Osteoblast (primary cell): Measurements from ENCODE around the gene LRRC46. TPM values are rescaled to one million over a fixed set of nuclear protein-coding genes. Genes with fewer than 3 reads are reported as not detected.

Experiments used
- DNase-seq: peaks from one replicate; pipeline ENCODE4 v3.0.0; 2011; ENCODE audit warnings: low spot score, mixed read lengths; ENCODE audit not compliant: insufficient read length; ENCODE audit errors: missing footprints
- H2AFZ ChIP-seq: 2 replicates; pipeline ENCODE4 v1.6.0; 2011; ENCODE audit warnings: mild to moderate bottlenecking, low read length
- H3K27ac ChIP-seq: 2 replicates; pipeline ENCODE4 v1.5.1; 2011; ENCODE audit warnings: mild to moderate bottlenecking, low read depth, low read length, moderate library complexity
- H3K27me3 ChIP-seq: 2 replicates; pipeline ENCODE4 v1.6.0; 2012; ENCODE audit warnings: mild to moderate bottlenecking, control low read depth, inconsistent platforms, low read length, moderate library complexity; ENCODE audit not compliant: insufficient read depth
- H3K36me3 ChIP-seq: 2 replicates; pipeline ENCODE4 v1.5.1; 2011; ENCODE audit warnings: mild to moderate bottlenecking, low read length, control low read depth, moderate library complexity; ENCODE audit not compliant: insufficient read depth
- H3K4me1 ChIP-seq: 2 replicates; pipeline ENCODE4 v1.5.1; 2011; ENCODE audit warnings: mild to moderate bottlenecking, low read length, control low read depth, moderate library complexity; ENCODE audit not compliant: insufficient read depth
- H3K4me2 ChIP-seq: 2 replicates; pipeline ENCODE4 v1.6.0; 2011; ENCODE audit warnings: mild to moderate bottlenecking, low read length; ENCODE audit not compliant: insufficient read depth
- H3K4me3 ChIP-seq: fragments of 200-600 bp; sonication (generic); 3 replicates; pipeline ENCODE4 v1.5.1; 2012; ENCODE audit warnings: mild to moderate bottlenecking, low read length, inconsistent platforms; ENCODE audit not compliant: insufficient read depth
- H3K79me2 ChIP-seq: 2 replicates; pipeline ENCODE4 v1.6.0; 2012; ENCODE audit warnings: mild to moderate bottlenecking, low read length, control low read depth, inconsistent platforms; ENCODE audit not compliant: insufficient read depth
- H3K9me3 ChIP-seq: 2 replicates; pipeline ENCODE4 v1.5.1; 2011; ENCODE audit warnings: low read depth, low read length, control low read depth
- H4K20me1 ChIP-seq: 2 replicates; pipeline ENCODE4 v1.6.0; 2012; ENCODE audit warnings: mild to moderate bottlenecking, low read length, control low read depth; ENCODE audit not compliant: insufficient read depth
- total RNA-seq: library from RNA; depleted of rRNA; stranded (reverse); fragments of >200 nt; gene quantifications from 2 replicates; pipeline ENCODE4 v1.2.3, GENCODE V29; 2012
- TF ChIP-seq, protein P1 (sequence below): IDR thresholded peaks from 2 replicates; pipeline ENCODE4 v1.5.1; 2011; ENCODE audit warnings: mild to moderate bottlenecking, low read depth, low read length, moderate library complexity; ENCODE audit errors: extremely low read depth

Gene LRRC46
- total RNA-seq, 1 donor: not detected

DNA sequence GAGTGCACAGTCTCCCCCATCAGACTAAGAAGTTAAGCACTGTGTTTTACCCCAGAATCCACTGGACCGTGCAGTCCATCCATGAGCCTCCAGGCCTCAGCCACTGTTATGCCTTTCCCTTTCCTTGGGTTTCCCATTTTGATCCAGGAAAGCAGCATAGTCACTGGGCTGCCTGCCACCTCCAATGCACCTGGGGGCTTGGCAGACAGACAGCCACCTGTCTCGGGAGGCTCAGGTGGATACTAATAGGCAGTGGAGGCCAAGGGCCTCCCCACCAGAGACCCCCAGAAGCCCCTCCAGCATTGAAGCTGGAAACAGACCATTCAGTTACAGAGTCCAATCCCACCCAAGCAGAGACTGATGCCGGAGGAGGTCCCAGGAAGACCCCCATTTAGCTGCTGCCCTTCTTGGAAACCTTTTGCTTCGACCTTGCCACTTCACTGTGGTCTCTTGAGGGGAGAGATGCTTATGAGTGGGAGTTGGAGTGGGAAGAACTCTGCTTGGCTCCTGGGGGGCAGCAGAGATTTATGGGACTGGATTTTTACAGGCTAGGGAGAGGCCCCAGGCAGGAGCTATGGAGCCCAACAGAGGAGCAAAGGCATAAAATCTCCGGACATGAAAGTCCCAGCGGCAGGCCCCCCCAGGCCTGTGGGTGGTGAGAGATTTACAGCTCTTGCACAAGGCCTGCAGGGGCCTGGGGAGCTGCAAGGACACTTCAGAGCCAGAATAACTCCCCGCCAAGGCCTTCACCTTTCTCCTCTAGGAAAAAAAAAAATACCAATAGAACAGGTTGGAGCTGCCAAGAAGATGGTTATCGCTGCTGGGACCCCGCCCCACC is 52.3 kb downstream of the LRRC46 start:
- Histone ChIP-seq H3K36me3 (no peaks in the 10 kb centered on the region), H3K9me3 (no peaks in the 10 kb centered on the region), H4K20me1 (no peaks in the 10 kb centered on the region), H2AFZ (no peak overlapping the region), H3K4me1 (peaks cover 21% of the 10 kb centered on the region), H3K27me3 (no peaks in the 10 kb centered on the region), H3K4me3 (no peak overlapping the region), H3K27ac (no peak overlapping the region), H3K4me2 (no peak overlapping the region), H3K79me2 (no peaks in the 10 kb centered on the region)
- TF ChIP-seq, protein P1, sequence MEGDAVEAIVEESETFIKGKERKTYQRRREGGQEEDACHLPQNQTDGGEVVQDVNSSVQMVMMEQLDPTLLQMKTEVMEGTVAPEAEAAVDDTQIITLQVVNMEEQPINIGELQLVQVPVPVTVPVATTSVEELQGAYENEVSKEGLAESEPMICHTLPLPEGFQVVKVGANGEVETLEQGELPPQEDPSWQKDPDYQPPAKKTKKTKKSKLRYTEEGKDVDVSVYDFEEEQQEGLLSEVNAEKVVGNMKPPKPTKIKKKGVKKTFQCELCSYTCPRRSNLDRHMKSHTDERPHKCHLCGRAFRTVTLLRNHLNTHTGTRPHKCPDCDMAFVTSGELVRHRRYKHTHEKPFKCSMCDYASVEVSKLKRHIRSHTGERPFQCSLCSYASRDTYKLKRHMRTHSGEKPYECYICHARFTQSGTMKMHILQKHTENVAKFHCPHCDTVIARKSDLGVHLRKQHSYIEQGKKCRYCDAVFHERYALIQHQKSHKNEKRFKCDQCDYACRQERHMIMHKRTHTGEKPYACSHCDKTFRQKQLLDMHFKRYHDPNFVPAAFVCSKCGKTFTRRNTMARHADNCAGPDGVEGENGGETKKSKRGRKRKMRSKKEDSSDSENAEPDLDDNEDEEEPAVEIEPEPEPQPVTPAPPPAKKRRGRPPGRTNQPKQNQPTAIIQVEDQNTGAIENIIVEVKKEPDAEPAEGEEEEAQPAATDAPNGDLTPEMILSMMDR: no peak
- DNase-seq: no peak

DNA sequence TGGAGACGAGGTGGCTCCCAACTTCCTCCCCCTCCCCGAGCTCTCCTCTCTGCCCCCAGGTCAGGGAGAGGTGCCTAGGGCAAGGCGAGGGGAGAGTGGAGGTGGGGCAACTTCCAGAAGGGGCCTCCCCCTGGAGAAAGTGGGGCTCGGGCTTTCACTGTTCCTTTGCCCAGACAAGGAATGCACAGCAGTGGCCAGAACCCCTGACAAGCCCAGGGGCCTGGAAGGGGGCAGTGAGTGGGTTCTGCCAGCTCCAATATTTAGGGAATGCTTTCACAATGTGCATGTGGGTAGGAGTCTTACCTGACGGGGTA is 52.9 kb downstream of the LRRC46 start:
- Histone ChIP-seq H3K79me2 (no peaks in the 10 kb centered on the region), H3K27me3 (no peaks in the 10 kb centered on the region), H3K36me3 (no peaks in the 10 kb centered on the region), H3K4me1 (peaks cover 15% of the 10 kb centered on the region), H3K4me2 (no peak overlapping the region), H2AFZ (no peak overlapping the region), H3K27ac (no peak overlapping the region), H3K4me3 (no peak overlapping the region), H4K20me1 (no peaks in the 10 kb centered on the region), H3K9me3 (no peaks in the 10 kb centered on the region)
- DNase-seq: no peak
- TF ChIP-seq, protein P1: no peak

DNA sequence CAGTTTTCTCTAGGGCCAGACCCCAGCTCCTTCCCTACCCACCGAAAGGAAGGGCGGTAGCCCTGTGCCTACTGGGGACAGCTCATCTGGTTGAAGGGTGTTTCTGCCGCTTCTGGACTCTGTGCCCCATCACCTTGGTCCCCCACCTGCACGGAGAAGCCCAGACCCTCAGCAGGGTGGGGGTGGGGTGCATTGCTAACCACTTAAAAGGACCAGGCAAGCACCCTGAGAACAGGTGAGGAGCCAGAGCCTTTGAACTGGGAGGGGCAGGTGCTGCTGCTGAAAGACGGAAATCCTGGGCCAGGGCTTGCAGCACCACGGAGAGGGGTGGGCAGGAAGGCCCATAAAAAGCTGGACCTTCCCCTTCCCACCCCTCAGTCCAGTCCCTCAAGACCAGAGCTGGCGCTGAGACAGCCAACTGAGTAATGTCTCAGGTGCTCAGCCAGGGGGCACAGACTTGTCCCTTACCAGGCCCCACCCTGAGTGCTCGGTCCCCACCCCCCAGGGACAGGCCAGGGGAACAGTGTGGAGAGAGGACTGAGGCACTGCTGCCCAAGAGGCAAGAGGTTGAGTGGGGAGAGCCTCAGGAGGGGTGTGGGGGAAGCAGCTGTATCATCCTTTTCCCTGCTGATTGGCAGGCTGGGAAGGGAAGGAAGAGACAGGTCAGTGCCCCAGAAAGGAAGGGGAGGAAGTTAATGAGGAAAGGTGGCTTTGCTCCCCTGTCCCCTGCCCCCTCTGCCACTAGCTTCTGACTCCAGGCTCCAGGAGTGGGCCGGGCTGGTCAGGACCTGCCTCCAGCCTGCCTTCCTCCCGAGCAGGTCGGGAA is 53.6 kb downstream of the LRRC46 start:
- Histone ChIP-seq H3K27ac (no peak overlapping the region), H3K9me3 (no peaks in the 10 kb centered on the region), H3K4me2 (no peak overlapping the region), H3K4me1 (peaks cover 14% of the 10 kb centered on the region), H3K36me3 (no peaks in the 10 kb centered on the region), H3K27me3 (no peaks in the 10 kb centered on the region), H3K4me3 (no peak overlapping the region), H4K20me1 (no peaks in the 10 kb centered on the region), H2AFZ (no peak overlapping the region), H3K79me2 (no peaks in the 10 kb centered on the region)
- TF ChIP-seq, protein P1: no peak
- no peak for DNase-seq

Other genes starting within 250 kb of the LRRC46 start
- 331 and 351 TPM in 2 replicates for gene KPNB1, start 181.8 kb upstream of the LRRC46 start, total RNA-seq
- gene TBKBP1, start 137.5 kb upstream of the LRRC46 start, total RNA-seq: 11.8 and 11.9 TPM in 2 replicates
- gene TBX21, start 98.4 kb upstream of the LRRC46 start, total RNA-seq: not detected in 2 replicates
- 8.0 and 8.3 TPM in 2 replicates for gene OSBPL7, start 9.9 kb upstream of the LRRC46 start, total RNA-seq
- gene MRPL10, start 129 bp upstream of the LRRC46 start, total RNA-seq: 32.7 and 35.8 TPM in 2 replicates
- gene SCRN2, start 9.6 kb downstream of the LRRC46 start, total RNA-seq: 41.0 and 42.7 TPM in 2 replicates
- under 0.01 TPM in 2 replicates for gene SP6, start 19.5 kb downstream of the LRRC46 start, total RNA-seq
- 2.4 and 2.5 TPM in 2 replicates for gene SP2, start 64.6 kb downstream of the LRRC46 start, total RNA-seq
- 31.5 and 32.4 TPM in 2 replicates for gene PNPO, start 109.9 kb downstream of the LRRC46 start, total RNA-seq
- not detected in 2 replicates for gene PRR15L, start 126.2 kb downstream of the LRRC46 start, total RNA-seq
- gene CDK5RAP3, start 139.4 kb downstream of the LRRC46 start, total RNA-seq: 46.6 and 50.3 TPM in 2 replicates
- 117 and 121 TPM in 2 replicates for gene COPZ2, start 206.1 kb downstream of the LRRC46 start, total RNA-seq
- 144 and 165 TPM in 2 replicates for gene NFE2L1, start 216.7 kb downstream of the LRRC46 start, total RNA-seq